PC-9 (cell line): Measurements from ENCODE around the gene CAST.

ENCODE experiments used
- CTCF ChIP-seq: fragments of 200-600 bp; sonication (generic); conservative IDR thresholded peaks from 2 replicates; pipeline ENCODE4 v1.6.1; 2017; ENCODE audit warnings: mixed run types, antibody characterized with exemption, mild to moderate bottlenecking, moderate library complexity
- EZH2 ChIP-seq: fragments of 200-600 bp; sonication (generic); IDR thresholded peaks from 2 replicates; pipeline ENCODE4 v1.8.0; 2017; ENCODE audit warnings: antibody characterized with exemption, low read depth

- TF ChIP-seq CTCF (no peak), EZH2 (no peak)
These were observed 15.3 kb downstream of the CAST start for GRCh38 chr5:96677496-96677895.
